Astrocyte (in vitro differentiated cells and primary cell): ENCODE measurements around the gene POFUT2. TPM values are rescaled to one million over a fixed set of nuclear protein-coding genes. Genes with fewer than 3 reads are reported as not detected.

Source experiments
- DNase-seq: peaks from one replicate; pipeline ENCODE4 v3.0.0-alpha.2; 2010; ENCODE audit warnings: low read depth
- FAIRE-seq: peaks from 2 replicates; lab custom pipeline; 2011; peaks lifted over from hg19 to GRCh38; lab: Jason Lieb, UNC
- H2AFZ ChIP-seq: 2 replicates; pipeline ENCODE4 v1.6.0; 2012; ENCODE audit warnings: low read depth, low read length, inconsistent platforms
- H3K27ac ChIP-seq: 2 replicates; pipeline ENCODE4 v1.5.1; 2011; ENCODE audit warnings: low read depth, low read length, inconsistent platforms
- H3K27me3 ChIP-seq: 2 replicates; pipeline ENCODE4 v1.6.0; 2011; ENCODE audit warnings: low read length, inconsistent platforms; ENCODE audit not compliant: insufficient read depth
- H3K36me3 ChIP-seq: 2 replicates; pipeline ENCODE4 v1.5.1; 2011; ENCODE audit warnings: low read length, inconsistent platforms; ENCODE audit not compliant: insufficient read depth
- H3K4me1 ChIP-seq: 2 replicates; pipeline ENCODE4 v1.5.1; 2011; ENCODE audit warnings: low read length, inconsistent platforms; ENCODE audit not compliant: insufficient read depth
- H3K4me2 ChIP-seq: 2 replicates; pipeline ENCODE4 v1.6.0; 2012; ENCODE audit warnings: low read length, inconsistent platforms
- H3K4me3 ChIP-seq: 2 replicates; pipeline ENCODE4 v1.5.1; 2011; ENCODE audit warnings: low read depth, mild to moderate bottlenecking, low read length, inconsistent platforms; ENCODE audit not compliant: insufficient read depth
- H3K79me2 ChIP-seq: 2 replicates; pipeline ENCODE4 v1.6.0; 2012; ENCODE audit warnings: mild to moderate bottlenecking, low read length, inconsistent platforms; ENCODE audit not compliant: insufficient read depth
- H3K9ac ChIP-seq: 2 replicates; pipeline ENCODE4 v1.6.0; 2012; ENCODE audit warnings: mild to moderate bottlenecking, low read length, inconsistent platforms
- H3K9me3 ChIP-seq: 2 replicates; pipeline ENCODE4 v1.5.1; 2012; ENCODE audit warnings: low read depth, mild to moderate bottlenecking, low read length, inconsistent platforms; ENCODE audit not compliant: insufficient read depth
- H4K20me1 ChIP-seq: 2 replicates; pipeline ENCODE4 v1.6.0; 2012; ENCODE audit warnings: low read length, inconsistent platforms; ENCODE audit not compliant: insufficient read depth
- H3K27ac Mint-ChIP-seq: one replicate; pipeline ENCODE4 v1.8.0; 2021; ENCODE audit warnings: mild to moderate bottlenecking, mixed read lengths; ENCODE audit not compliant: unreplicated experiment
- H3K27me3 Mint-ChIP-seq: one replicate; pipeline ENCODE4 v1.8.0; 2021; ENCODE audit warnings: low read depth, mixed read lengths; ENCODE audit not compliant: unreplicated experiment
- H3K36me3 Mint-ChIP-seq: one replicate; pipeline ENCODE4 v1.8.0; 2021; ENCODE audit warnings: low read depth, mixed read lengths; ENCODE audit not compliant: unreplicated experiment
- H3K4me1 Mint-ChIP-seq: one replicate; pipeline ENCODE4 v1.8.0; 2021; ENCODE audit warnings: low read depth, mixed read lengths; ENCODE audit not compliant: unreplicated experiment
- H3K4me3 Mint-ChIP-seq: one replicate; pipeline ENCODE4 v1.8.0; 2021; ENCODE audit warnings: mild to moderate bottlenecking, moderate library complexity, mixed read lengths; ENCODE audit not compliant: unreplicated experiment
- H3K9me3 Mint-ChIP-seq: one replicate; pipeline ENCODE4 v1.8.0; 2021; ENCODE audit warnings: mild to moderate bottlenecking, mixed read lengths; ENCODE audit not compliant: unreplicated experiment
- EZH2 ChIP-seq: IDR thresholded peaks from 2 replicates; pipeline ENCODE4 v1.6.1; 2012; ENCODE audit warnings: mild to moderate bottlenecking, low read length, inconsistent platforms; ENCODE audit not compliant: insufficient read depth
- total RNA-seq: library from RNA; stranded (reverse); gene quantifications from 2 replicates; pipeline ENCODE4 v1.2.1, GENCODE V29; 2021
- TF ChIP-seq, protein P1 (sequence below): IDR thresholded peaks from 2 replicates; pipeline ENCODE4 v1.5.1; 2011; ENCODE audit warnings: low read depth, mild to moderate bottlenecking, inconsistent platforms, low read length, moderate library complexity; ENCODE audit not compliant: insufficient read depth

Gene POFUT2
- total RNA-seq, 1 donor from 2014 or later: 109 TPM

DNA sequence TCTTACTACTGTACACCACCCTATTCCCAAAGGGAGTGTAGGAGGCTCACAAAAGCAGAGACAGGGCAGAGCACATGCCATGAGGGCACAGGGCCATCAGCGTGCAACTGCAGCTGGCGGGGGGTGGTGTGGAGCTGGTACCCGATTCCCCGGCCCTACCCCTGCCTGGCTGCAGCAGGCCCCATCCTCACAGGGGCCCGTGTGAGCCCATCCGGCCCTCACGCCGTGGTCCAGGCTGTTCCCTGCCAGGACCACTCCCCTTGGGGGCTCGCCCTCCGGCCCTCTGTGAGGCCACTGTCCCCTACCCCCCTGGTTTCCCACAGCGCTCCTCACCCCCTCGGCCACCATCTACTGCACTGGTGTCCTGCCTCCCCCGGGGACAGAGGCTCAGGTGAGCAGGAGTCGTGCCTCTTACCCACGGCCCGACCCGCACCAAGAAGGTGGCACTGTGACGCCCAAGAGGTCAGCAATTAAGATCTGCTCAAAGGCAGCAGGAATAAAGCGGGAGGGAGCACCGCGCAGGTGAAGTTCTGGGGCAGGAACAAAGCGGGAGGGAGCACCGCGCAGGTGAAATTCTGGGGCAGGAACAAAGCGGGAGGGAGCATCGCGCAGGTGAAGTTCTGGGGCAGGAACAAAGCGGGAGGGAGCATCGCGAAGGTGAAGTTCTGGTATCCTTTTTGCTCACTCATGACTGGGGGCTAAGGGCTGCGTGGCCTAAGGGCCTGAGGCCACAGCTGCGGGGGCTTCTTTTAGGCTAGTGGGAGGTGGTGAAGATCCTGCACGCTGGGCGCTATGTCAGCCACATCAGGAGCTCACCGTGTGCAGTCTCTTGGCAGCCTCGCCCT, 3.9 kb downstream of the POFUT2 start:
- Histone ChIP-seq H3K27ac (no peak overlapping the region), H3K4me3 (no peak overlapping the region), H3K4me2 (no peak overlapping the region), H3K4me1 (peaks cover 10% of the 10 kb centered on the region), H3K27me3 (no peaks in the 10 kb centered on the region), H3K79me2 (peaks cover 72% of the 10 kb centered on the region), H4K20me1 (peaks cover 76% of the 10 kb centered on the region), H3K36me3 (peaks cover 30% of the 10 kb centered on the region), H3K9ac (no peak overlapping the region), H2AFZ (no peak overlapping the region), H3K9me3 (no peaks in the 10 kb centered on the region)
- Mint-ChIP-seq H3K36me3 (peaks cover 17% of the 10 kb centered on the region), H3K9me3 (no peaks in the 10 kb centered on the region), H3K4me1 (peaks cover 9% of the 10 kb centered on the region), H3K27ac (no peak overlapping the region), H3K27me3 (no peaks in the 10 kb centered on the region), H3K4me3 (no peak overlapping the region)
- DNase-seq (no peak), FAIRE-seq (no peak)
- TF ChIP-seq, protein P1, sequence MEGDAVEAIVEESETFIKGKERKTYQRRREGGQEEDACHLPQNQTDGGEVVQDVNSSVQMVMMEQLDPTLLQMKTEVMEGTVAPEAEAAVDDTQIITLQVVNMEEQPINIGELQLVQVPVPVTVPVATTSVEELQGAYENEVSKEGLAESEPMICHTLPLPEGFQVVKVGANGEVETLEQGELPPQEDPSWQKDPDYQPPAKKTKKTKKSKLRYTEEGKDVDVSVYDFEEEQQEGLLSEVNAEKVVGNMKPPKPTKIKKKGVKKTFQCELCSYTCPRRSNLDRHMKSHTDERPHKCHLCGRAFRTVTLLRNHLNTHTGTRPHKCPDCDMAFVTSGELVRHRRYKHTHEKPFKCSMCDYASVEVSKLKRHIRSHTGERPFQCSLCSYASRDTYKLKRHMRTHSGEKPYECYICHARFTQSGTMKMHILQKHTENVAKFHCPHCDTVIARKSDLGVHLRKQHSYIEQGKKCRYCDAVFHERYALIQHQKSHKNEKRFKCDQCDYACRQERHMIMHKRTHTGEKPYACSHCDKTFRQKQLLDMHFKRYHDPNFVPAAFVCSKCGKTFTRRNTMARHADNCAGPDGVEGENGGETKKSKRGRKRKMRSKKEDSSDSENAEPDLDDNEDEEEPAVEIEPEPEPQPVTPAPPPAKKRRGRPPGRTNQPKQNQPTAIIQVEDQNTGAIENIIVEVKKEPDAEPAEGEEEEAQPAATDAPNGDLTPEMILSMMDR: no peak
- TF ChIP-seq EZH2: no peak

DNA sequence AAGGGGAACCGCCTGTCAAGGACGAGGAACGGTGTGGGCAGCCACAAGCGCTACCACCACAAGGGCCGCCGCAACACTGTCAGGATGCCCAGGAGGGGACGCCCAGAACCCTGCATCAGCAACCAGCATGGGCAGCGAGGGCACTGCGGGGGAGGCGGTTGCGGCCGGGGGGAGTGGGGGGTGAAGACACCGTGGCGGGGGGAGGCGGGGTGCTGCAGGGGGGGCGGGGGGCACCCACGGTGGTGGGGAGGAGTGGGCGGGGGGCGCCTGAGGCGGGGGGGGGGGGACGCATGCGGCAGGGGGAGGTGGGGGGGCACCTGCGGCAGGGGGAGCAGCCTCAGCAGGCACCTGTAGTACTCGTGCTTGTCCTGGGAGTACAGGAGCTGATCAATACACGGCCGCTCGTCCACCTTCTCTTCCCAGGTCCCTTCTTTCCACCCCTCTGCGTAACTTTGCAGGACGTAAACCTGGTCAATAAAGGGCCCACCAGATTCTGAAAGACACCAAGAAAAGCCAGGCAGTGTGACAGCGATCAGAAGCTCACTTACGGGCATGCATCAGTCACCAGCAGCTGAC, 4.6 kb downstream of the POFUT2 start:
- DNase-seq (no peak), FAIRE-seq (no peak)
- Mint-ChIP-seq H3K27ac (no peak overlapping the region), H3K4me3 (no peak overlapping the region), H3K9me3 (no peaks in the 10 kb centered on the region), H3K36me3 (peaks cover 21% of the 10 kb centered on the region), H3K27me3 (no peaks in the 10 kb centered on the region), H3K4me1 (peaks cover 8% of the 10 kb centered on the region)
- Histone ChIP-seq H3K4me3 (no peak overlapping the region), H3K36me3 (peaks cover 37% of the 10 kb centered on the region), H3K9me3 (no peaks in the 10 kb centered on the region), H3K79me2 (peaks cover 74% of the 10 kb centered on the region), H3K4me2 (no peak overlapping the region), H3K27ac (no peak overlapping the region), H3K4me1 (peaks cover 5% of the 10 kb centered on the region), H4K20me1 (peaks cover 82% of the 10 kb centered on the region), H3K9ac (no peak overlapping the region), H2AFZ (no peak overlapping the region), H3K27me3 (no peaks in the 10 kb centered on the region)
- TF ChIP-seq, protein P1: no peak
- TF ChIP-seq EZH2: no peak
